Measurements from ENCODE around the gene SOX13.
A peak's percentile ranks its signal among the peaks of the same experiment; 100 is the strongest.

- TF ChIP-seq CTCF (IDR thresholded peaks at IDR 0.05) (no peak), POLR2A (IDR thresholded peaks at IDR 0.05) (no peak), EP300 (IDR thresholded peaks at IDR 0.05) (peak in 1 of 2 donors; percentile 18)
These were observed 2.2 kb downstream of the SOX13 start for GRCh38 chr1:204075139-204075521.

All from tibial nerve (tissue), 4 donors.